IPS-15b (cell line): ENCODE results near the gene SDK1.
"Not testable (repeated sequence)": the region's sequence is repeated elsewhere in the genome, so short reads cannot be mapped to it uniquely, and the experiment has no call there.

Source experiments
- H3K27me3 ChIP-seq: one replicate; pipeline ENCODE4 v1.6.1; 2013; ENCODE audit warnings: low read length; ENCODE audit not compliant: control insufficient read depth, insufficient read depth
- H3K36me3 ChIP-seq: one replicate; pipeline ENCODE4 v1.6.1; 2013; ENCODE audit warnings: low read length; ENCODE audit not compliant: control insufficient read depth, insufficient read depth
- H3K4me1 ChIP-seq: one replicate; pipeline ENCODE4 v1.6.1; 2013; ENCODE audit warnings: mild to moderate bottlenecking, low read length; ENCODE audit not compliant: control insufficient read depth, insufficient read depth
- H3K4me3 ChIP-seq: one replicate; pipeline ENCODE4 v1.5.1; 2013; ENCODE audit warnings: low read depth, low read length
- H3K9ac ChIP-seq: one replicate; pipeline ENCODE4 v1.6.1; 2013; ENCODE audit warnings: low read depth, mild to moderate bottlenecking, low read length
- H3K9me3 ChIP-seq: one replicate; pipeline ENCODE4 v1.6.1; 2013; ENCODE audit warnings: mild to moderate bottlenecking, low read length; ENCODE audit not compliant: control insufficient read depth, insufficient read depth

The SDK1 gene

GRCh38 chr7:3955026-3955425, 654.0 kb downstream of the SDK1 start:
- Histone ChIP-seq H3K4me3 (no peak overlapping the region), H3K9ac (no peak overlapping the region), H3K27me3 (no peaks in the 10 kb centered on the region), H3K36me3 (no peaks in the 10 kb centered on the region), H3K9me3 (no peaks in the 10 kb centered on the region), H3K4me1 (no peaks in the 10 kb centered on the region)

- H3K9me3 ChIP-seq, result no peaks in the 10 kb centered on the region
- no peak overlapping the region for H3K9ac ChIP-seq
- no peaks in the 10 kb centered on the region for H3K36me3 ChIP-seq
- no peak overlapping the region for H3K4me3 ChIP-seq
- H3K4me1 ChIP-seq, result no peaks in the 10 kb centered on the region
- H3K27me3 ChIP-seq, result no peaks in the 10 kb centered on the region
Measured at GRCh38 chr7:3955751-3956696, 655.0 kb downstream of the SDK1 start.

- no peaks in the 10 kb centered on the region for H3K4me1 ChIP-seq
- H3K9me3 ChIP-seq, result no peaks in the 10 kb centered on the region
- no peaks in the 10 kb centered on the region for H3K36me3 ChIP-seq
- no peaks in the 10 kb centered on the region for H3K27me3 ChIP-seq
- H3K9ac ChIP-seq, result no peak overlapping the region
- no peak overlapping the region for H3K4me3 ChIP-seq
Measured at GRCh38 chr7:3956949-3957348, 655.9 kb downstream of the SDK1 start.

- Histone ChIP-seq H3K27me3 (no peaks in the 10 kb centered on the region), H3K9ac (no peak overlapping the region)
Measured at GRCh38 chr7:3957472-3958108, 656.5 kb downstream of the SDK1 start.

GRCh38 chr7:3958109-3958483, 657.0 kb downstream of the SDK1 start:
- Histone ChIP-seq H3K9ac (no peak overlapping the region), H3K4me3 (no peak overlapping the region), H3K36me3 (no peaks in the 10 kb centered on the region), H3K4me1 (no peaks in the 10 kb centered on the region), H3K9me3 (no peaks in the 10 kb centered on the region), H3K27me3 (no peaks in the 10 kb centered on the region)

More at GRCh38 chr7:3957472-3958108, 656.5 kb downstream of the SDK1 start:
- H3K36me3 ChIP-seq, result no peaks in the 10 kb centered on the region
- H3K4me1 ChIP-seq, result no peaks in the 10 kb centered on the region
- no peaks in the 10 kb centered on the region for H3K9me3 ChIP-seq
- no peak overlapping the region for H3K4me3 ChIP-seq

- Histone ChIP-seq H3K36me3 (no peaks in the 10 kb centered on the region), H3K4me3 (no peak overlapping the region), H3K9ac (no peak overlapping the region), H3K4me1 (no peaks in the 10 kb centered on the region), H3K27me3 (no peaks in the 10 kb centered on the region), H3K9me3 (no peaks in the 10 kb centered on the region)
Measured at GRCh38 chr7:3959364-3959763, 658.3 kb downstream of the SDK1 start.

- Histone ChIP-seq H3K4me3 (no peak overlapping the region), H3K9ac (no peak overlapping the region), H3K4me1 (no peaks in the 10 kb centered on the region), H3K27me3 (no peaks in the 10 kb centered on the region), H3K36me3 (no peaks in the 10 kb centered on the region), H3K9me3 (no peaks in the 10 kb centered on the region)
Measured at GRCh38 chr7:3960050-3960763, 659.2 kb downstream of the SDK1 start.

- Histone ChIP-seq H3K36me3 (no peaks in the 10 kb centered on the region), H3K4me1 (no peaks in the 10 kb centered on the region), H3K4me3 (no peak overlapping the region), H3K27me3 (no peaks in the 10 kb centered on the region), H3K9ac (no peak overlapping the region), H3K9me3 (no peaks in the 10 kb centered on the region)
Measured at GRCh38 chr7:3960942-3961341, 659.9 kb downstream of the SDK1 start.

- H3K27me3 ChIP-seq, result no peaks in the 10 kb centered on the region
Measured at GRCh38 chr7:3961857-3962503, 660.9 kb downstream of the SDK1 start.

GRCh38 chr7:3963768-3964167, 662.7 kb downstream of the SDK1 start:
- H3K4me1 ChIP-seq, H3K27me3 ChIP-seq, H3K36me3 ChIP-seq, H3K9me3 ChIP-seq, H3K4me3 ChIP-seq, H3K9ac ChIP-seq: not testable (repeated sequence)

More at GRCh38 chr7:3961857-3962503, 660.9 kb downstream of the SDK1 start:
- Histone ChIP-seq H3K36me3 (no peaks in the 10 kb centered on the region), H3K4me1 (no peaks in the 10 kb centered on the region), H3K9me3 (no peaks in the 10 kb centered on the region), H3K4me3 (no peak overlapping the region), H3K9ac (no peak overlapping the region)

GRCh38 chr7:3964980-3965606, 664.0 kb downstream of the SDK1 start:
- H3K36me3 ChIP-seq, result no peaks in the 10 kb centered on the region
- no peak overlapping the region for H3K4me3 ChIP-seq
- no peak overlapping the region for H3K9ac ChIP-seq
- no peaks in the 10 kb centered on the region for H3K4me1 ChIP-seq
- H3K27me3 ChIP-seq, result no peaks in the 10 kb centered on the region
- H3K9me3 ChIP-seq, result no peaks in the 10 kb centered on the region
